HepG2 (cell line): ENCODE measurements around the gene HIBADH. TPM values are rescaled to one million over a fixed set of nuclear protein-coding genes. Genes with fewer than 3 reads are reported as not detected.

Experiments used
- ATAC-seq: fragments of 200-7000 bp; cut with Tn5 transposase; 3 replicates; pipeline ENCODE4 v1.9.1; 2020; ENCODE audit warnings: mild to moderate bottlenecking, moderate library complexity
- BruUV-seq: library from RNA; stranded (reverse); fragments of 400-500 nt; replicated peaks from 2 replicates; lab custom pipeline; 2021; lab: Mats Ljungman, UMichigan
- CTCF ChIA-PET: fragments of 300-600 bp; formaldehyde crosslinking; extraction: SDS; loops from one replicate; lab custom pipeline; 2021; ENCODE audit warnings: low total read pairs, inconsistent platforms, low intra/inter-chr PET ratio; lab: Yijun Ruan, JAX
- POLR2A ChIA-PET: fragments of 350-600 bp; sonication (Branson Sonifier 250); formaldehyde crosslinking; loops from one replicate; lab custom pipeline; 2020; ENCODE audit warnings: antibody characterized with exemption, inconsistent platforms; lab: Yijun Ruan, JAX
- DNase-seq: peaks from one replicate; pipeline ENCODE4 v3.0.0-alpha.2; 2015; ENCODE audit warnings: low spot score
- FAIRE-seq: peaks from 3 replicates; lab custom pipeline; 2011; peaks lifted over from hg19 to GRCh38; lab: Jason Lieb, UNC
- H2AFZ ChIP-seq: one replicate; pipeline ENCODE4 v1.6.1; 2011; ENCODE audit warnings: low read length, inconsistent platforms
- H3K27ac ChIP-seq: fragments of 300-600 bp; 3 replicates; pipeline ENCODE4 v1.8.0; 2011; ENCODE audit warnings: mixed run types, mild to moderate bottlenecking, mixed read lengths, low read length, inconsistent platforms; ENCODE audit not compliant: insufficient read depth; ENCODE audit errors: extremely low read length
- H3K27me3 ChIP-seq, 2 experiments: fragments of 200-600 bp in 1 of 2; 2 replicates in 1 of 2; 3 replicates in 1 of 2; pipeline versions ENCODE4 v1.6.0 to v1.8.0; 2011; ENCODE audit warnings: low read length in 2 of 2, mild to moderate bottlenecking in 2 of 2, moderate library complexity in 2 of 2, inconsistent platforms in 1 of 2; ENCODE audit not compliant: insufficient read depth in 2 of 2, control insufficient read depth in 1 of 2
- H3K36me3 ChIP-seq, 2 experiments: fragments of 200-600 bp in 1 of 2; replicated peaks in 1 of 2; 2 replicates in 1 of 2; 3 replicates in 1 of 2; pipeline versions ENCODE4 v1.5.1 to v1.8.0; 2011; ENCODE audit warnings: low read length in 2 of 2, inconsistent platforms in 1 of 2; ENCODE audit not compliant: insufficient read depth in 2 of 2, control insufficient read depth in 1 of 2
- H3K4me1 ChIP-seq: 2 replicates; pipeline ENCODE4 v1.5.1; 2012; ENCODE audit warnings: low read length, inconsistent platforms; ENCODE audit not compliant: insufficient read depth
- H3K4me2 ChIP-seq: 2 replicates; pipeline ENCODE4 v1.6.0; 2011; ENCODE audit warnings: low read depth, low read length, inconsistent platforms
- H3K4me3 ChIP-seq, 3 experiments: fragments of 200-600 bp in 1 of 3; sonication (generic), shearing (Covaris generic) in 1 of 3; replicated peaks in 1 of 3; 2 replicates each; pipeline ENCODE4 v1.5.1; 2011 to 2016; ENCODE audit warnings: low read length in 3 of 3, inconsistent platforms in 2 of 3, low read depth in 2 of 3, mild to moderate bottlenecking in 2 of 3, control low read depth in 1 of 3, mixed read lengths in 1 of 3; ENCODE audit not compliant: insufficient read depth in 1 of 3
- H3K79me2 ChIP-seq: one replicate; pipeline ENCODE4 v1.6.1; 2011; ENCODE audit warnings: low read length, inconsistent platforms; ENCODE audit not compliant: insufficient read depth
- H3K9ac ChIP-seq: 2 replicates; pipeline ENCODE4 v1.6.0; 2011; ENCODE audit warnings: mild to moderate bottlenecking, low read depth, low read length, inconsistent platforms; ENCODE audit not compliant: insufficient read depth
- H3K9me3 ChIP-seq: 2 replicates; pipeline ENCODE4 v1.5.1; 2012; ENCODE audit warnings: mild to moderate bottlenecking, low read length
- H4K20me1 ChIP-seq: 2 replicates; pipeline ENCODE4 v1.6.0; 2011; ENCODE audit warnings: inconsistent platforms, mild to moderate bottlenecking, low read length, moderate library complexity; ENCODE audit not compliant: insufficient read depth
- CENPT ChIP-seq: sonication (generic); formaldehyde crosslinking; IDR thresholded peaks from 2 replicates; pipeline ENCODE4 v1.8.0; 2022; ENCODE audit warnings: low read depth, mild to moderate bottlenecking, moderate library complexity, missing genetic modification reagents
- SNAPC4 ChIP-seq: sonication (generic); formaldehyde crosslinking; IDR thresholded peaks from 2 replicates; pipeline ENCODE4 v1.4.0; 2020; ENCODE audit warnings: mild to moderate bottlenecking, missing genetic modification reagents
- ZNF713 ChIP-seq: sonication (generic); formaldehyde crosslinking; IDR thresholded peaks from 2 replicates; pipeline ENCODE4 v1.4.0; 2020; ENCODE audit warnings: mild to moderate bottlenecking, missing genetic modification reagents
- ZUFSP ChIP-seq: sonication (generic); formaldehyde crosslinking; IDR thresholded peaks from 2 replicates; pipeline ENCODE4 v1.9.0; 2021; ENCODE audit warnings: missing genetic modification reagents, mild to moderate bottlenecking, borderline replicate concordance
- WGBS: methylation state at CpG from one replicate; pipeline ENCODE4 v1.1.6; 2017; ENCODE audit warnings: low lambda C conversion rate; 5-methylcytosine and 5-hydroxymethylcytosine counted together
- in situ Hi-C: cut with HindIII; loops from 2 replicates; pipeline ENCODE4 v1.10.0; 2017; ENCODE audit warnings: low pct_unique_long_range_greater_than_20kb; ENCODE audit not compliant: extremely low pct_ligation_motif_present
- intact Hi-C: fragments of 100-400 bp; cut with micrococcal nuclease; formaldehyde crosslinking; loops from one replicate; pipeline ENCODE4 v1.10.0; 2022; ENCODE audit not compliant: unreplicated experiment
- polyA plus RNA-seq, 8 experiments: library from polyadenylated mRNA; depleted of rRNA in 3 of 8; stranded (reverse) in 7 of 8; unstranded in 1 of 8; fragments of >200 nt; fragmentation: Illumina TruSeq in 4 of 8; extraction: Trizol in 4 of 8; gene quantifications; 2 replicates each; pipeline versions ENCODE4 v1.2.1 to v1.2.3, GENCODE V29; 2011 to 2016; ENCODE audit warnings: low read depth in 4 of 8, missing spikeins in 1 of 8, mixed read lengths in 1 of 8; ENCODE audit not compliant: insufficient read depth in 1 of 8
- total RNA-seq, 5 experiments: library from RNA; depleted of rRNA; stranded (reverse); fragments of >200 nt; fragmentation: Illumina TruSeq; extraction: Trizol; gene quantifications; 2 replicates each; pipeline ENCODE4 v1.2.3, GENCODE V29; 2016; ENCODE audit warnings: low read depth in 1 of 5

The HIBADH gene
- total and polyA plus RNA-seq, 2 of the 13 experiments (the other 11 are each of a cell fraction or from before 2014, with no cell fraction given), result 49.9 to 59.5 TPM

- no peak for TF ChIP-seq ZNF713
- no peak for TF ChIP-seq ZUFSP (CRISPR knock-in tag)
- TF ChIP-seq CENPT (CRISPR knock-in tag), result no peak
Observed at GRCh38 chr7:27492224-27492623, 170.5 kb downstream of the HIBADH start (continued).

GRCh38 chr7:27491534-27491933 is 171.1 kb downstream of the HIBADH start:
- no peaks in the 10 kb centered on the region for H3K27me3 ChIP-seq
- H3K79me2 ChIP-seq, result no peaks in the 10 kb centered on the region
- H3K4me1 ChIP-seq, result no peaks in the 10 kb centered on the region
- H3K9me3 ChIP-seq, result no peaks in the 10 kb centered on the region
- H3K36me3 ChIP-seq, result no peaks in the 10 kb centered on the region
- 93% methylated on average over 10 of the region's 21 CpGs for WGBS
- H2AFZ ChIP-seq, result no peak overlapping the region
- intact Hi-C loops, result no loop called here
- BruUV-seq, result no TSS peak
- CTCF ChIA-PET, result no interaction called here
- no peak for DNase-seq
- in situ Hi-C loops, result no loop called here
- ATAC-seq, result no peak
- no peaks in the 10 kb centered on the region for H4K20me1 ChIP-seq
- H3K4me2 ChIP-seq, result no peak overlapping the region
- H3K9ac ChIP-seq, result no peak overlapping the region
- POLR2A ChIA-PET, result no interaction called here
- FAIRE-seq, result no peak
- no peak for TF ChIP-seq SNAPC4 (CRISPR knock-in tag)
- TF ChIP-seq, all 625 proteins: peak for 0
- Histone ChIP-seq H3K27ac (no peak overlapping the region), H3K4me3 (no peak overlapping the region)
